Anterior cingulate cortex (tissue), 58 donors: ENCODE data around the gene RABGGTA.

Experiments used
- DNase-seq, 58 donors: peaks; one replicate each; lab custom pipeline; 2025; lab: John Stamatoyannopoulos, UW

The RABGGTA gene

GRCh38 chr14:24307575-24308341 lies 36.4 kb upstream of the RABGGTA start, which contains the start of gene CIDEB:
TSS of gene CIDEB (minus strand) at chr14:24307977. CDS start at chr14:24307858, 119 bp downstream.
- DNase-seq = peak in 35 of 58 donors; percentile 9 to 64 (median 26)

- DNase-seq = no peak
Measured at GRCh38 chr14:24307156-24307574, 35.8 kb upstream of the RABGGTA start.

GRCh38 chr14:24304019-24304387 lies 32.6 kb upstream of the RABGGTA start:
- DNase-seq = no peak

GRCh38 chr14:24300326-24300980 lies 29.1 kb upstream of the RABGGTA start:
- DNase-seq = no peak

GRCh38 chr14:24299255-24300191 lies 28.1 kb upstream of the RABGGTA start, which contains the start of the genes DHRS1 and NOP9:
TSS of gene DHRS1 (minus strand) at chr14:24299780. CDS start at chr14:24299106, 674 bp downstream.
TSS of gene NOP9 (plus strand) at chr14:24299850. CDS start at chr14:24299955, 105 bp downstream.
- DNase-seq = peak; percentile 38 to 91 (median 81)

GRCh38 chr14:24298892-24299254 lies 27.5 kb upstream of the RABGGTA start:
- peak in 8 of 58 donors; percentile 9 to 35 (median 16) for DNase-seq

GRCh38 chr14:24297190-24297964 lies 26.0 kb upstream of the RABGGTA start:
- DNase-seq = peak in 1 of 58 donors; percentile 6

GRCh38 chr14:24296341-24297157 lies 25.2 kb upstream of the RABGGTA start:
- DNase-seq = peak in 45 of 58 donors; percentile 4 to 62 (median 38)

- DNase-seq = no peak
Measured at GRCh38 chr14:24293525-24293924, 22.1 kb upstream of the RABGGTA start.

GRCh38 chr14:24292118-24292807 lies 20.9 kb upstream of the RABGGTA start:
- no peak for DNase-seq

GRCh38 chr14:24291446-24292117 lies 20.2 kb upstream of the RABGGTA start:
- no peak for DNase-seq

- DNase-seq = no peak
Measured at GRCh38 chr14:24290746-24291145, 19.3 kb upstream of the RABGGTA start.

- DNase-seq = no peak
Measured at GRCh38 chr14:24289649-24290280, 18.4 kb upstream of the RABGGTA start.

GRCh38 chr14:24286996-24287395 lies 15.6 kb upstream of the RABGGTA start:
- DNase-seq = no peak

- no peak for DNase-seq
Measured at GRCh38 chr14:24285351-24285750, 14.0 kb upstream of the RABGGTA start.

GRCh38 chr14:24284501-24285035 lies 13.2 kb upstream of the RABGGTA start:
- DNase-seq = no peak
